Loucy (cell line): Measurements from ENCODE around the gene BAZ1A.

ENCODE experiments used
- H2AFZ ChIP-seq: fragments of 200-600 bp; sonication (generic); 2 replicates; pipeline ENCODE4 v1.6.0; 2016; ENCODE audit warnings: antibody characterized with exemption, mild to moderate bottlenecking, low read length, moderate library complexity
- H3F3A ChIP-seq: fragments of 200-600 bp; 2 replicates; pipeline ENCODE4 v1.6.0; 2016; ENCODE audit warnings: antibody characterized with exemption, low read depth, mild to moderate bottlenecking
- H3K27me3 ChIP-seq: fragments of 200-600 bp; sonication (generic); 2 replicates; pipeline ENCODE4 v1.6.1; 2014; ENCODE audit warnings: low read length, mild to moderate bottlenecking; ENCODE audit not compliant: insufficient read depth, poor library complexity, severe bottlenecking
- H3K36me3 ChIP-seq: fragments of 200-600 bp; sonication (generic); 2 replicates; pipeline ENCODE4 v1.6.1; 2016; ENCODE audit warnings: low read length; ENCODE audit not compliant: insufficient read depth
- H3K4me1 ChIP-seq: fragments of 200-600 bp; sonication (generic); 2 replicates; pipeline ENCODE4 v1.5.1; 2014; ENCODE audit warnings: low read length, mild to moderate bottlenecking; ENCODE audit not compliant: insufficient read depth, poor library complexity, severe bottlenecking
- H3K4me2 ChIP-seq: fragments of 200-600 bp; sonication (generic); 2 replicates; pipeline ENCODE4 v1.6.0; 2014; ENCODE audit warnings: antibody characterized with exemption, low read length, low read depth, mild to moderate bottlenecking; ENCODE audit not compliant: poor library complexity, severe bottlenecking
- H3K4me3 ChIP-seq: fragments of 200-600 bp; sonication (generic); 2 replicates; pipeline ENCODE4 v1.5.1; 2014; ENCODE audit warnings: low read length, mild to moderate bottlenecking, mixed read lengths; ENCODE audit not compliant: poor library complexity, severe bottlenecking
- H3K79me2 ChIP-seq: fragments of 200-600 bp; sonication (generic); 2 replicates; pipeline ENCODE4 v1.6.1; 2014; ENCODE audit warnings: low read length; ENCODE audit not compliant: insufficient read depth
- H3K9ac ChIP-seq: fragments of 200-600 bp; sonication (generic); 2 replicates; pipeline ENCODE4 v1.6.0; 2014; ENCODE audit warnings: mild to moderate bottlenecking, low read depth, low read length, moderate library complexity; ENCODE audit not compliant: poor library complexity, severe bottlenecking
- H3K9me2 ChIP-seq: fragments of 200-600 bp; sonication (generic); replicated peaks from 2 replicates; pipeline ENCODE4 v1.6.1; 2016; ENCODE audit warnings: low read depth, low read length, mixed read lengths
- H3K9me3 ChIP-seq: fragments of 200-600 bp; sonication (generic); 2 replicates; pipeline ENCODE4 v1.6.1; 2014; ENCODE audit warnings: mild to moderate bottlenecking, antibody characterized with exemption, low read length, low read depth; ENCODE audit not compliant: insufficient read depth
- H4K20me1 ChIP-seq: fragments of 200-600 bp; sonication (generic); 2 replicates; pipeline ENCODE4 v1.6.0; 2014; ENCODE audit warnings: antibody characterized with exemption, low read length, mild to moderate bottlenecking; ENCODE audit not compliant: insufficient read depth, poor library complexity, severe bottlenecking
- EZH2phosphoT487 ChIP-seq: fragments of 200-600 bp; IDR thresholded peaks from 2 replicates; pipeline ENCODE4 v1.6.1; 2018; ENCODE audit warnings: antibody characterized with exemption, mild to moderate bottlenecking, moderate library complexity, borderline replicate concordance
- TF ChIP-seq, protein P1 (sequence below): fragments of 200-600 bp; sonication (generic); conservative IDR thresholded peaks from 2 replicates; pipeline ENCODE4 v1.5.1; 2014; ENCODE audit warnings: mild to moderate bottlenecking, antibody characterized with exemption, low read length

BAZ1A gene

GRCh38 chr14:34715127-34715863, 159.9 kb downstream of the BAZ1A start:
- H3K36me3 ChIP-seq, result no peaks in the 10 kb centered on the region
- peak overlapping the region; percentile 94 for H3K4me3 ChIP-seq
- H4K20me1 ChIP-seq, result no peaks in the 10 kb centered on the region
- peak overlapping the region; percentile 94 for H3K4me2 ChIP-seq
- peaks cover 29% of the 10 kb centered on the region for H3K4me1 ChIP-seq
- H2AFZ ChIP-seq, result peak overlapping the region; percentile 89
- no peaks in the 10 kb centered on the region for H3K9me2 ChIP-seq
- no peaks in the 10 kb centered on the region for H3K27me3 ChIP-seq
- TF ChIP-seq, protein P1, sequence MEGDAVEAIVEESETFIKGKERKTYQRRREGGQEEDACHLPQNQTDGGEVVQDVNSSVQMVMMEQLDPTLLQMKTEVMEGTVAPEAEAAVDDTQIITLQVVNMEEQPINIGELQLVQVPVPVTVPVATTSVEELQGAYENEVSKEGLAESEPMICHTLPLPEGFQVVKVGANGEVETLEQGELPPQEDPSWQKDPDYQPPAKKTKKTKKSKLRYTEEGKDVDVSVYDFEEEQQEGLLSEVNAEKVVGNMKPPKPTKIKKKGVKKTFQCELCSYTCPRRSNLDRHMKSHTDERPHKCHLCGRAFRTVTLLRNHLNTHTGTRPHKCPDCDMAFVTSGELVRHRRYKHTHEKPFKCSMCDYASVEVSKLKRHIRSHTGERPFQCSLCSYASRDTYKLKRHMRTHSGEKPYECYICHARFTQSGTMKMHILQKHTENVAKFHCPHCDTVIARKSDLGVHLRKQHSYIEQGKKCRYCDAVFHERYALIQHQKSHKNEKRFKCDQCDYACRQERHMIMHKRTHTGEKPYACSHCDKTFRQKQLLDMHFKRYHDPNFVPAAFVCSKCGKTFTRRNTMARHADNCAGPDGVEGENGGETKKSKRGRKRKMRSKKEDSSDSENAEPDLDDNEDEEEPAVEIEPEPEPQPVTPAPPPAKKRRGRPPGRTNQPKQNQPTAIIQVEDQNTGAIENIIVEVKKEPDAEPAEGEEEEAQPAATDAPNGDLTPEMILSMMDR, result no peak
- no peak for TF ChIP-seq EZH2phosphoT487
- H3K79me2 ChIP-seq, result peaks cover 29% of the 10 kb centered on the region
- H3K9me3 ChIP-seq, result no peaks in the 10 kb centered on the region
- H3K9ac ChIP-seq, result peak overlapping the region; percentile 89
- peaks cover 13% of the 10 kb centered on the region for H3F3A ChIP-seq

DNA sequence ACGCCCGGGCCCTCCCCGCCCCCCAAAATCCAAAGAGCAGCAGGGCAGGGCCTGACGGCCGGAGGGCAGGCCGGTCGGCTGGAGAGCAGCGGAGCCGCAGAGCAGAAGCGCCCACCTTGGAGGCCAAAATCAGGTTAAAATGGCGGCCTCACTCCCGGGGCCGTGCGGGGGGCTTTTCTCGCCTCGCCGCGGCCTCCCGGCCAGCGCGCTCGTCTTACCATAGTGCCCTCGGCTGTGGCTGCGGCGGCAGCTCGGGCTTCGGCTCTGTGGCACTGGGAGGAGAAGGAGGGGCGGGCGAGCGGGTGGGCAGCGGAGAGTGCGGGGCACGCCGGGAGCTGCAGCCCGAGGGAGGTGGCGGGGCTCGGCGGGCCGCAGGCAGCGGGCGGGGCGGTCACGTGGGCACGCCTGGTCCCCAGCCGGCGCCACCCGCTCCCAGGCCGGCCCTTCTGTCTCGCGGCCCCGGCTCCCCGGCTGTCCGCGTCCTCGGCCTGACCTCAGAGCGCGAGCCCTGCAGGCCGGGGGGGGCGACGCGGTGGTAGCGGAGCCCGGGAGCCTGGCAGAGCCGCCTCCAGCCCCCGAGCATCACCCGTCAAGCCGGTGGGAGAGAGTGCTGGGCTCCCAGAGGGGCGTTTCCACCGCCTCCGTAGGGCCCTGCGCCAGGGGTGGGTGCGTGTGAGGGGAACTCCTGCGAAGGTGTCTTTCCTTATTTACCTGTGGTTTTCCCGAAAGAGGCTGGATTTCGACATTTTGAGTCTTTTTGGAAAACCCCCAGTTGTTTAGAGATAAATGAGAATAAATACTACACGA, 160.6 kb downstream of the BAZ1A start, which contains the start of gene CFL2:
TSS of gene CFL2 (minus strand) at position 274 of the 807 bp plus-strand sequence. CDS start at position 221, 53 bp downstream.
- Histone ChIP-seq H2AFZ (peak within 1 kb of the TSS; percentile 89), H3K4me1 (peaks cover 29% of the 10 kb centered on the region), H3F3A (peaks cover 13% of the 10 kb centered on the region), H3K9me3 (no peaks in the 10 kb centered on the region), H3K27me3 (no peaks in the 10 kb centered on the region), H3K4me2 (peak within 1 kb of the TSS; percentile 94), H4K20me1 (no peaks in the 10 kb centered on the region), H3K9me2 (no peaks in the 10 kb centered on the region), H3K9ac (peak within 1 kb of the TSS; percentile 89), H3K79me2 (peaks cover 29% of the 10 kb centered on the region), H3K36me3 (no peaks in the 10 kb centered on the region), H3K4me3 (peak within 1 kb of the TSS; percentile 94)
- TF ChIP-seq, protein P1, result no peak
- no peak for TF ChIP-seq EZH2phosphoT487

DNA sequence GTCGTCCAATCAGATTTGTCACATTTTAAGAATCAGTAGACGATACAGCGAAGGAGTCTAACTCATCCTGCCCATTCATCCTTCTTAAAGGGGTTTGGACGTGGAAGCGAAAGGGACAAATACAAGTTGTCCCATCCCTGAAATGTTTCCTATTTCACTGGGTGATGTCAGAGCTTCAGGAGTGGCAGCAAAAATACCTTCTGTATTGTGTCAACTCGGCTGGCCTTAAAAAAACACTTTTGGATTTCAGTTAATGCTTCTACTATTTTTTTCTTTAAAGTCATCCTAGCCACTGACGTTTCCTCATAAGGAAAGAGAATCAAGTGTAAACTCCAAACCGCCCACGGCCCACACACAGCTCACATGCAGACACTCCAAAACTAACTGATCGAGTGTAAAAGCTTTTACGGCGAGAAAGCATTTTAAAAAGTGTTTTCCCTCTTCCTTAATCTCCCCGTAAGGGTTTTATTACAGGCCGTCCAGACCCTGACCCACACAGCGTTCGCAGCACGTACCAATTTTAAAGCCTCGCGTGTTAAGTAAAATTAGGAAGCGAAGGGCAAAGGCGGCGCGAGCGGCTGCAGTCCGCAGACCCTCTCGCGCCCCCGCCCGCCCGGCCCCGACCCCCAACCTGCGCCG, 161.4 kb downstream of the BAZ1A start:
- Histone ChIP-seq H2AFZ (peak overlapping the region; percentile 89), H3K27me3 (no peaks in the 10 kb centered on the region), H3K79me2 (peaks cover 29% of the 10 kb centered on the region), H3K9ac (peak overlapping the region; percentile 89), H3K9me2 (no peaks in the 10 kb centered on the region), H3K4me3 (peak overlapping the region; percentile 94), H4K20me1 (no peaks in the 10 kb centered on the region), H3K36me3 (no peaks in the 10 kb centered on the region), H3F3A (peaks cover 13% of the 10 kb centered on the region), H3K4me1 (peaks cover 29% of the 10 kb centered on the region), H3K9me3 (no peaks in the 10 kb centered on the region), H3K4me2 (peak overlapping the region; percentile 94)
- TF ChIP-seq, protein P1, result no peak
- TF ChIP-seq EZH2phosphoT487, result no peak
